HG03575 (cell line): ENCODE results near the gene WDPCP.
"Not testable (repeated sequence)": the region's sequence is repeated elsewhere in the genome, so short reads cannot be mapped to it uniquely, and the experiment has no call there.

ENCODE experiments used
- ATAC-seq: cut with Tn5 transposase; IDR thresholded peaks from one replicate; pipeline ENCODE4 v1.9.1; 2021; ENCODE audit not compliant: unreplicated experiment, insufficient number of reproducible peaks, low FRiP score; ENCODE audit errors: extremely low read depth

The WDPCP gene

DNA sequence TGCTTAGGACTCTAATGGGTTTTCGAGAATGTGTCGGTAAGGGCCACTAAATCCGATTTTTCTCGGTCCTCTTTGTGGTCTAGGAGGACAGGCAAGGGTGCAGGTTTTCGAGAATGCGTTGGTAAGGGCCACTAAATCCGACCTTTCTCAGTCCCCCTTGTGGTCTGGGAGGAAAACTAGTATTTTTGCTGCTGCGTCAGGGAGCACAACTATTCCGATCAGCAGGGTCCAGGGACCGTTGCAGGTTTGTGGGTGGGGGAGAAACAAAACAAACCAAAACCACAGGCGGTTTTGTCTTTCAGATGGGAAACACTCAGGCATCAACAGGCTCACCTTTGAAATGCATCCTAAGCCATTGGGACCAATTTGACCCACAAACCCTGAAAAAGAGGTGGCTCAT is 264.6 kb downstream of the WDPCP start:
- not testable (repeated sequence) for ATAC-seq

DNA sequence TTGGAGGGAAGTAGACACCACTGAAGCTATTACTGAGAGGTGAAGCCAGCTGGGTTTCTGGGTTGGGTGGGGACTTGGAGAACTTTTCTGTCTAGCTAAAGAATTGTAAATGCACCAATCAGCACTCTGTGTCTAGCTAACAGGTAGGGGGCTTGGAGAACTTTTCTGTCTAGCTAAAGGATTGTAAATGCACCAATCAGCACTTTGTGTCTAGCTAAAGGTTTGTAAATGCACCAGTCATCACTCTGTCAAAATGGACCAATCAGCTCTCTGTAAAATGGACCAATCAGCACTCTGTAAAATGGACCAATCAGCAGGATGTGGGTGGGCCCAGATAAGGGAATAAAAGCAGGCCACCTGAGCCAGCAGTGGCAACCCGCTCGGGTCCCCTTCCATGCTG is 266.3 kb downstream of the WDPCP start:
- not testable (repeated sequence) for ATAC-seq

GRCh38 chr2:63320669-63321068 is 267.6 kb downstream of the WDPCP start:
- ATAC-seq, result no peak

DNA sequence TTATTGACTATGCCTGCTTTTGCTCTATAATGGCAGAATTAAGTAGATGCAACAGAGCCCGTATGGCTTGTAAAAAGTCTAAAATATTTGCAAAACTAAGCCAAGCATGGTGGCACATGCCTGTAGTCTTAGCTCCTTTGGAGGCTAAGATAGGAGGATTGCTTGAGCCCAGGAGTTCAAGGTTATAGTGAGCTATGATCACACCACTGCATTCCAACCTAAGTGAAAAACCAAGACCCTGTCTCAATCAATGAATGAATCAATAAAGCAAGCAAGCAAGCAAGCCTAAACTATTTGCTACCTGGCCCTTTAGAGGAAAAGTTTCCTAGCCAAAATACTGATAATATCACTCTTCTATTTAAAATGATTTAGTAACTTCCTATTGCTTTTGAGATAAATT is 277.7 kb downstream of the WDPCP start:
- no peak for ATAC-seq

GRCh38 chr2:63301481-63301880 is 286.8 kb downstream of the WDPCP start:
- no peak for ATAC-seq

- no peak for ATAC-seq
Observed at GRCh38 chr2:63300835-63301234, 287.4 kb downstream of the WDPCP start.

GRCh38 chr2:63287956-63288355 is 300.3 kb downstream of the WDPCP start:
- ATAC-seq, result no peak

DNA sequence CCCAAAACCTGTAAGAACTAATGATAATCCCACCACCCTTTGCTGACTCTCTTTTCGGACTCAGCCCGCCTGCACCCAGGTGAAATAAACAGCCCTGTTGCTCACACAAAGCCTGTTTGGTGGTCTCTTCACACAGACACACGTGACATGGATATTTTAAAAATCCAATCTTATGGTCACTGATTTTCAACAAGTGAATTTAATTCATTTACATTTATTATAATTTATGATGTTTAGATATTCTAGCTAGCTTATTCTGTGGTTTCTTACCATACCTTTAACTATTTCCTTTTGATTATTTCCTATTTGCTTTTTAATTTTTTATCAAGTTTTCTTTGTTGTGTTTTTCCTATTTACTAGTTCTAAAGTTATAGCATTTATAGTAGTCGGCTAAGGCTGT is 301.8 kb downstream of the WDPCP start:
- not testable (repeated sequence) for ATAC-seq

GRCh38 chr2:63283273-63283672 is 305.0 kb downstream of the WDPCP start:
- ATAC-seq, result no peak

DNA sequence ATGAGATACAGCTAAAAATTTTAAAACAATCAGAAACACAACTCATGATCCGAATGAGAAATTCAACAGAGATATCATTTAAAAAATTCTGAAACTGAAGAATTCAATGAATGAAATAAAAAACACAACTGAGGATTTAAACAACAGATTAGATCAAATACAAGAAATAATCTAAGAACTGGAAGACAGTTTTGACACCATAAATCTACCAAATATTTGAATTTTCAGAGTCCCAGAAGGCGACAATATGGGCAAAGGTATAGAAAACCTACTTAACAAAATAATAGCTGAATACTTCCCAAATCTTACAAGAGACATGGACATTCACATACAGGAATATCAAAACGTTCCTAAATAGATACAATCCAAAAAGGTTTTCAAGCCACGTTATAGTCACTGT is 315.7 kb downstream of the WDPCP start:
- no peak for ATAC-seq

- no peak for ATAC-seq
Observed at GRCh38 chr2:63270717-63271116, 317.6 kb downstream of the WDPCP start.

- ATAC-seq, result no peak
Observed at GRCh38 chr2:63268946-63269345, 319.3 kb downstream of the WDPCP start.

- no peak for ATAC-seq
Observed at GRCh38 chr2:63261137-63261621, 327.1 kb downstream of the WDPCP start.

DNA sequence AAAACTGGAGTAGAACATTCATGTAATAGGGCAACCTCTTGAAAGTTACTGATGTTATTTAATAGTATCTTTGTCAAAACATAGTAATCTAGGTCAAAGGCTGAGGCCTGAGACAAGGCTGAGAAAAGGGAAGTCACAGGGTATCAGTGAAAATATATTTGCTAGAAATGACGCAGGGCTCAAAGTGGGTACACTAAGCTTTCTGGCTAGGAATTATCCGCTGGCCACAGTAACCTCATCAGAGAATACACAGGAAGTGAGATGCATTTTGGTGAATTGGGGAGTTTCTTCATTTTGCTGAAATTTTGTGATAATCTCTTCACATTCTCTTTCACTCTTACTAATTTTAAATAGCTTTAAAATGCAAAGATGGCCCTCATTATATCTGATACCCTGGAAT is 330.8 kb downstream of the WDPCP start:
- ATAC-seq, result no peak

DNA sequence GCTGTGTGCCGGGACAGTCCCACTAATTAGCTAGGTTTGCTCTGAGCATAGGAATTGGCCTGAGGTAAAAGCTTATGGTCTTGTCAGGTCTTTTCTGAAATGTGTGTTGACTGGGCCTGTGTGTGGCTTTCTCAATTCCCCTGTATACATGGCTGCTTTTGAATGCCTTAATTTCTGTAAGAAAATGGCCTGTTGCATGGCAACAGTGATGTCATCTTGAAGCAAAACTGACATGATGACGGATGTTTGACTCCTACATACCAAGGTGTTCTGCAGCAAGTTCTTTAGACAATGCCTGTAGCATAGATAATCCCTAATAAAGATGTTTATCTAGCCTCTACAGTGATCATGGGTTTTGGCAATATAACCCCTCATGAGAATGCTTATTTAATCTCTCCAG is 339.1 kb downstream of the WDPCP start:
- ATAC-seq, result no peak

GRCh38 chr2:63242747-63243146 is 345.5 kb downstream of the WDPCP start:
- ATAC-seq, result no peak

- no peak for ATAC-seq
Observed at GRCh38 chr2:63225964-63226686, 362.2 kb downstream of the WDPCP start.

- no peak for ATAC-seq
Observed at GRCh38 chr2:63218800-63219526, 369.3 kb downstream of the WDPCP start.

DNA sequence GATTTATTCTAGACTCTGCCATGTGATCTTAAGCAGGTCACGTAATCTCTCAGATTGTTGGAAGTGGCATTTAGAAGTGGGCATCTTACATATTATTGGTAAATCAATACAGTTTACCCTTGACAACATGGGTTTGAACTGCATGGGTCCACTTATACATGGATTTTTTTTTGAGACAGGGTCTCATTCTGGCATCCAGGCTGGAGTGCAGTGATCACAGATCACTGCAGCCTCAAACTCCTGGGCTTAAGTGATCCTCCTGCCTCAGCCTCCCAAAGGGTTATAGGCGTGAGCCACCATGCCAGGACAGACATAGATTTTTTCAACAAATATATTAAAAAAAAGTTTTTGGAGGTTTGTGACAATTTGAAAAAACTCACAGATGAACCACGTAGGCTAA is 393.0 kb downstream of the WDPCP start:
- ATAC-seq, result no peak

DNA sequence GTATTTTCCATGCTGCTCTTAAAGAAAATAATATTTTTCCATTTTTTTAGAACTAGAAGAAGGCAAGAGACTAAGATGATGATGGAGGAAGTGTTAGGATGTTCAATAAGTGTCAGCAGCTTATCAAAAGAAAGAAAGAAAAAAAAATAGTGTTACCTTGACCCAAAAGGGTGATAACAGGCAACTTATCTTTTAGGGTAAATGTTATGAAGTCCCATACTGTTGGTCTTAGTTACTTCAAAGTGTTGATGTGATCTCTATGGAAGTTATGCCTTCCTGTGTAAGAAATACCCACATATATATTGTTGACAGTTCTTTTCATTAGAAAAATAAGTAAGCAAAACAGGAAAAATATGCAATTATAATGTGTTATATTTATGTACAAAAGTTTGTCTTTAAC is 394.1 kb downstream of the WDPCP start:
- no peak for ATAC-seq
